ENCODE data around the gene CLEC4F.

CLEC4F gene

DNA sequence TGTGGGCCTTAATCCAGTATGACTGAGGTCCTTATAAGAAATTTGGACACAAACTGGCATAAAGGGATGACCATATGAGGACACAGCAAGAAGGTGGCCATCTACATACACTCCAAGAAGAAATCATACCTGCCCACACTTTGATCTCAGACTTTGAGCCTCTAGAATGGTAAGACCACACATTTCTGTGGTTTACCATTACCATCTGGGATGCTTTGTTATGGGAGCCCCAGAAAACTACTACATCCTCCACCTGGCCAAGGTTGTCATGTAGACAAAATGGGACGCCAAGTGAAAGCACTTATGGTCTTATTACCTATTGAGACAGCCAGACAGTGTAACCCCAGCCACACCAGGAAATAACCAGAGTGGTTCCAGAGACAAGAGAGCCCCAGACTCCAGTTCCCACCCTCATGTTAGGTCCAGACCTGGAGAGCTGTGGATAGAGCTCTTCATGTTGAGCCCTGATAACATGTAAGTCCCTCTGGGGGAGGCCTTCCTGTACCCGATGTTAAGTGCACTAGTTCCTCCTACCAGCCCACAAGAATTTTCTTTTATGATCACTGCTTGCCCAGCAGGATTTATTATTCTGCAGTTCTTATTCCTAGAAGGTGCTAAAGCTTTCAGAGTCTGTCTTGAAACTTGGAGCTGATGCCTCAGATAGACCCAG lies 47.8 kb downstream of the CLEC4F start:
- no peak overlapping the region for H3K4me3 ChIP-seq (ENCODE audit: low read depth, low read length)
- DNase-seq (ENCODE audit: low read depth): no peak
- TF ChIP-seq, protein P1, sequence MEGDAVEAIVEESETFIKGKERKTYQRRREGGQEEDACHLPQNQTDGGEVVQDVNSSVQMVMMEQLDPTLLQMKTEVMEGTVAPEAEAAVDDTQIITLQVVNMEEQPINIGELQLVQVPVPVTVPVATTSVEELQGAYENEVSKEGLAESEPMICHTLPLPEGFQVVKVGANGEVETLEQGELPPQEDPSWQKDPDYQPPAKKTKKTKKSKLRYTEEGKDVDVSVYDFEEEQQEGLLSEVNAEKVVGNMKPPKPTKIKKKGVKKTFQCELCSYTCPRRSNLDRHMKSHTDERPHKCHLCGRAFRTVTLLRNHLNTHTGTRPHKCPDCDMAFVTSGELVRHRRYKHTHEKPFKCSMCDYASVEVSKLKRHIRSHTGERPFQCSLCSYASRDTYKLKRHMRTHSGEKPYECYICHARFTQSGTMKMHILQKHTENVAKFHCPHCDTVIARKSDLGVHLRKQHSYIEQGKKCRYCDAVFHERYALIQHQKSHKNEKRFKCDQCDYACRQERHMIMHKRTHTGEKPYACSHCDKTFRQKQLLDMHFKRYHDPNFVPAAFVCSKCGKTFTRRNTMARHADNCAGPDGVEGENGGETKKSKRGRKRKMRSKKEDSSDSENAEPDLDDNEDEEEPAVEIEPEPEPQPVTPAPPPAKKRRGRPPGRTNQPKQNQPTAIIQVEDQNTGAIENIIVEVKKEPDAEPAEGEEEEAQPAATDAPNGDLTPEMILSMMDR (IDR thresholded peaks at IDR 0.05; ENCODE audit: low read depth, low read length): no peak
- TF ChIP-seq POLR2A (IDR thresholded peaks at IDR 0.05; ENCODE audit: extremely low read depth, insufficient read length): no peak
- TF ChIP-seq, protein P2, sequence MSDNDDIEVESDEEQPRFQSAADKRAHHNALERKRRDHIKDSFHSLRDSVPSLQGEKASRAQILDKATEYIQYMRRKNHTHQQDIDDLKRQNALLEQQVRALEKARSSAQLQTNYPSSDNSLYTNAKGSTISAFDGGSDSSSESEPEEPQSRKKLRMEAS (IDR thresholded peaks at IDR 0.05; ENCODE audit: low read depth, low read length): no peak

DNA sequence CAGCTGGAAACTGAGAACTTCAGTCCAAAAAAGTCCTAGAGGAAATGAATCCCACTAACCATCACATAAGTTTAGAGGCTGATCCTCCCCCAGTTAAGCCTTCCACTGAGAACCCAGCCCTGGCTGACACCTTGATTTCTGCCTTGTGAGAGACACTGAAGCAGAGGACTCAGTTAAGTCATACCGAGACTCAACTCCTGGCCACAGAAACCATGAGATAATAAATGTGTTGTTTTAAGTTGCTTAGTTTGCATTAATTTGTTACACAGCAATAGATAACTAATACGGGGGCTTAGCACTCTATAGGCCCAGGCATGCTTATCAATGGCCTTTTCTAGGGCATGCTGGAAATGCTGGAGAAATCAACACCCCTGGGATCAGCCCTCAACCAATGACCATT lies 49.0 kb downstream of the CLEC4F start:
- no peak overlapping the region for H3K4me3 ChIP-seq (ENCODE audit: low read depth, low read length)
- TF ChIP-seq, protein P1 (IDR thresholded peaks at IDR 0.05; ENCODE audit: low read depth, low read length): no peak
- TF ChIP-seq MYC (IDR thresholded peaks at IDR 0.05; ENCODE audit: low read depth, low read length): no peak
- TF ChIP-seq POLR2A (IDR thresholded peaks at IDR 0.05; ENCODE audit: extremely low read depth, insufficient read length): no peak
- TF ChIP-seq, protein P2 (IDR thresholded peaks at IDR 0.05; ENCODE audit: low read depth, low read length): no peak
- DNase-seq (ENCODE audit: low read depth): no peak

DNA sequence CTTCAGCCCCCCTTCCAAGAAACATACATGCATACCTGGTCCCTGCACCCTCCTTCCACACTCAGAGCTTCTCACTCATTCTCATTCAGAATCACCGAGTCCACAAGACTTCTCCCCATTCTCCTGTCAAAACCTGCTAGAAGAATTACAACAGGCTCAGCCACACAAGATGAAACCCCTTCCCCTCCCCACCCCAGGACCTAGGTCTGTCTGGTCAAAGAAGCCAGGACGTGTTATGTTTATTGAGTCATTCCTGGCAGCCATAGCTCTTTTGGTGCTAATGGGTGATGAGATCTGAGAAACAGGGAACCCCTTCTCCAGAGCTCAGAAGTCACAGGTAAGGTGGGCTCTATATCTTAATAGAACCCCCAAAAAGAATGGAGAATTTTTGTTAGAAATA lies 50.9 kb downstream of the CLEC4F start:
- DNase-seq (ENCODE audit: low read depth): no peak
- TF ChIP-seq, protein P2 (IDR thresholded peaks at IDR 0.05; ENCODE audit: low read depth, low read length): no peak
- TF ChIP-seq, protein P1 (IDR thresholded peaks at IDR 0.05; ENCODE audit: low read depth, low read length): no peak
- no peak for TF ChIP-seq POLR2A (IDR thresholded peaks at IDR 0.05; ENCODE audit: extremely low read depth, insufficient read length)
- no peak overlapping the region for H3K4me3 ChIP-seq (ENCODE audit: low read depth, low read length)

DNA sequence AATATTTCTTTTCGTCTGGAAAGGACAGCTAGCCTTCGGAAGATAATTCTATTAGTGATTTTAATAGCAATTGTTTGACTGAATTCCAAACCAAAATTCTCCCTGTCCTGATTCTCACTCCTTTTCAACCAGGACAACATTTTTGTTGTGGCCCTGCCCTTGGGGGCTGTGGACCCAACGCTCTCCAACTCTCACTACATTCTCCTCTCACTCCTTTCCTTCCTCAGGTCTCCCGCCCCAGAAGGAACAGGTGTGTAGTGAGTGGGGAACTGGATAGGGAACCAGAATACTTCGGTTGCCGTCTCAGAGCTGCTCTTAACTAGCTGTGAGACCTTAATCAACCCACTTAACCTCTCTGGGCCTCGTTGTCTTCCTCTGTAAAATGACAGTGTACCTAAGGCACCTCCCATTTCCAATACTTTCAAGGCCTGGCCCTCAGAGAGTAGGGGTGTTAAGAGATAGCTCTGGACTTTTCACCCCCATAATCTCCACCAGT lies 51.8 kb downstream of the CLEC4F start:
- no peak for DNase-seq (ENCODE audit: low read depth)
- TF ChIP-seq, protein P2 (IDR thresholded peaks at IDR 0.05; ENCODE audit: low read depth, low read length): no peak
- TF ChIP-seq, protein P1 (IDR thresholded peaks at IDR 0.05; ENCODE audit: low read depth, low read length): no peak
- TF ChIP-seq POLR2A (IDR thresholded peaks at IDR 0.05; ENCODE audit: extremely low read depth, insufficient read length) (no peak), MYC (IDR thresholded peaks at IDR 0.05; ENCODE audit: low read depth, low read length) (no peak)
- H3K4me3 ChIP-seq (ENCODE audit: low read depth, low read length): no peak overlapping the region

DNA sequence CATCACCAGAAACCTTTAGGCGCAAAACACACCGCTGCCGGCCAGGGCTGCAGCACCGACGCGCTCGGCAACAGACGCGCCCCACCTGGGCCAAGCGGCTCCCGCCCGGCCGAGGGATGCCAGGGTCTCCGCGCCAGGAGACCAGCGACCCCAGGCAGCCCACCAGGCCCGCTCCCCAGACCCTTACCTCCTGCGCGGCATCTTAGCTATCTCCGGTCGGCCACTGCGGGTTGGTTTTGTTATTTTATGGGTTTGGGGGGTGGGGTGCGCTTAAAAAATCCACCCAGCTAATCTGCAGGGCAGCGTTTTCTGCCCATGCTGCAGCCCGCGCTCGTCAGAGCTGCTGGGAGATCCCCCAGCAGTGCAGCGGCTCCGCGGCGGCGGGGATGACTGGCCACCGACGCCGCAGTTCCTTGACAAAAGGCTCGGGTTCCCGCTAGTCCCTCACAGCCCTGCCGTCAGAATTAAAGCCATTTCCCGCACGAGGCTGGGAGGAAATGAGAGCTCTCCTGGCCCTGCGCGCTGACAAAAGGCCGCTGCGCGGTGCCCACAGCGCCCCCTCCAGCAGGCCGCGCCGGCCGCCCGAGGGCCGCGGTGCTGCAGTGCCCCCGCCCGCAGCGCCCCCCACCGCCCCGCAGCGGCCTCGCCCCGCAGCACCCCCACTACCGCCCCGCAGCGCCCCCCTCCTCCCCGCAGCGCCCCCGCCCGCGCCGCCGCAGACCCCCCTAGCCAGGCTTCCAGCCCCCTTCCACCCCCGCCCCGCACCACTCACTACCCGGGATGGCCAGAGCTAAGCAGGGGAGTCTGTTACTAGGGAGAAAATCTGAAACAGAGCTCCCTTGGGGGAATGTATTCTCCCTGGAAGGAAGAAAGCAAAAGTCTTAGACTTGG lies 52.5 kb downstream of the CLEC4F start, which contains the start of gene ADD2:
ADD2 (minus strand) TSS at position 502 of the 891 bp plus-strand sequence. CDS start 61,792 bp downstream, outside the sequence.
- peak; percentile 81 for DNase-seq (ENCODE audit: low read depth)
- TF ChIP-seq, protein P1 (IDR thresholded peaks at IDR 0.05; ENCODE audit: low read depth, low read length): peak; percentile 37
- no peak for TF ChIP-seq POLR2A (IDR thresholded peaks at IDR 0.05; ENCODE audit: extremely low read depth, insufficient read length)
- H3K4me3 ChIP-seq (ENCODE audit: low read depth, low read length): peak within 1 kb of the TSS; percentile 47
